ENCODE measurements around the gene ZFAND5.

ZFAND5 gene

DNA sequence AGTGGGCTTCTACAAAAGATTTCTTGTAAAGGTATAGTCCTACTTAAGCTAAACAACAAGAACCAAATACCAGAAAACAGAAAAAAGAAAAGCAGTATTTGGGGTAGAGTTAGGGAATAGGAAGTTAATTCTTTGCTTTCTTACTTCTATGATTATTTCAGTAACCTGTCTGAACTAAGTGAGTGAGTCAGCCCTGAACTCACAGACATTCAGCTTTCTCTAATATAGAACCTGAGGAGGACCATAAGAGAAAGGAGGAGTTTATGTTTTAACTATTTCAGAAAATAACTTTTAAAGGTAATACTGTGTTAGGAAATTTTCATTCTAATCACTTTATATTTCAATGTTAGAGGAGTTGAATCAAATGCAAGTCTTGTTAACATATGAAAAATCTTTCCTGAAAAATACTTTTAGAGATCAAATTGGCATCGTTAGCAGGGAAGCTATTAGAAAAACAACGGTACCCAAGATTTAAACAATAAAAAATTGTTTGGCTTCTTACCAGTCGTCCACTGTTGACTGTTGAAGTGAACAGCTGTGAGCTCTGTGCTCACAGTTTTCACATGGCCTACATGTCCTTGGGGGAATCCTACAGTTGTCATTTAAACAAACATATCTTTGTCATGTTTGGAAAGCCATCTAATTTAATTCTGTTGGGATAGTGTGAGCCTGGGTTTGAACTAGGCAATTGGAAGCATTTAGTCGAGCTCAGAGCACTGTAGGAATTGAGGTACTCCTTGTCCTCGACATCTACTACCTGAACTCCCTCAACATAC lies 19.9 kb upstream of the ZFAND5 start:
- TF ChIP-seq CTCF (IDR thresholded peaks at IDR 0.05; ENCODE audit: insufficient read depth, low read length, poor library complexity, severe bottlenecking) (no peak), EZH2phosphoT487 (conservative IDR thresholded peaks at IDR 0.05; ENCODE audit: low read length) (no peak)
- H4K20me1 ChIP-seq (ENCODE audit: low read depth, low read length), result no peaks in the 10 kb centered on the region
- H3K9ac ChIP-seq (ENCODE audit: low read length), result no peak overlapping the region
- no peak overlapping the region for H3K4me2 ChIP-seq (ENCODE audit: low read depth, low read length, poor library complexity, severe bottlenecking)
- H3F3A ChIP-seq (ENCODE audit: insufficient read depth), result no peaks in the 10 kb centered on the region
- H3K79me2 ChIP-seq (ENCODE audit: insufficient read depth, low read length), result no peaks in the 10 kb centered on the region
- no peaks in the 10 kb centered on the region for H3K9me3 ChIP-seq (ENCODE audit: insufficient read depth, low read length)
- no peak overlapping the region for H3K27ac ChIP-seq (ENCODE audit: low read depth, low read length)
- H3K27me3 ChIP-seq (ENCODE audit: low read length), result no peaks in the 10 kb centered on the region
- H3K36me3 ChIP-seq (ENCODE audit: low read length), result no peaks in the 10 kb centered on the region
- no peak overlapping the region for H2AFZ ChIP-seq (ENCODE audit: low read depth, low read length, severe bottlenecking)
- no peak overlapping the region for H3K4me3 ChIP-seq (ENCODE audit: insufficient read depth, low read length, poor library complexity, severe bottlenecking)
- H3K9me2 ChIP-seq (replicated peaks; ENCODE audit: insufficient read depth, low read length), result no peaks in the 10 kb centered on the region

DNA sequence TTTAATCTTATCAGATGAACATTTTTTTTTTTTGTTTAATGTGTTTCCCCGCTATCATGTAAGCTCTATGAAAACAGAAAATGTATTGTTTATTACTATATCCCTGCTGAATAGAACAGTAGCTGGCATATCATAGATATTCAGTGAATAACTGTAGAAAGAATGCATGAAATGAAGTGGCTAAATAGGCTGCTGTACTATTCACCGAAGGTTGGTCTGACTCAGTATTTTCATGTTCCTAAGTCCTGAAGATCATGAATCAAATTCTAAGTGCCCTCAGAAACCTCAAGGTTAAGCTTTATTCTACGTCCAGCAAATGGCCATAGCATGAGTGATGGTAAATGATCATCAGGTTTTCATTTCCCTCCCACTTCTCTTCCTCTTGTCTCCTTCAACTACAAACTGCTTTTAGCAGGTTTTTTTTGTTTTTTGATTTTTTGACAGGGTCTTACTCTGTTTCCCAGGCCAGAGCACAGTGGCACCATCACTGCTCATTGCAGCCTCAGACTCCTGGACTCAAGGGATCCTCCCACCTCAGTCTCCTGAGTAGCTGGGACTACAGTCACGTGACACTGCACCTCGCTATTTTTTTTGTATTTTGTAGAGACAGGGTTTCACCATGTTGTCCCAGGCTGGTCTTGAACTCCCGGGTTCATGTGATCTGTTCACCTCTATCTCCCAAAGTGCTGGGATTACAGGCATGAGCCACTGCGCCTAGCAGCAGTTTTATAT lies 19.1 kb upstream of the ZFAND5 start:
- no peaks in the 10 kb centered on the region for H3K9me3 ChIP-seq (ENCODE audit: insufficient read depth, low read length)
- TF ChIP-seq EZH2phosphoT487 (conservative IDR thresholded peaks at IDR 0.05; ENCODE audit: low read length) (no peak), CTCF (IDR thresholded peaks at IDR 0.05; ENCODE audit: insufficient read depth, low read length, poor library complexity, severe bottlenecking) (no peak)
- H3K27ac ChIP-seq (ENCODE audit: low read depth, low read length), result no peak overlapping the region
- H3K36me3 ChIP-seq (ENCODE audit: low read length), result no peaks in the 10 kb centered on the region
- no peaks in the 10 kb centered on the region for H3F3A ChIP-seq (ENCODE audit: insufficient read depth)
- no peaks in the 10 kb centered on the region for H3K79me2 ChIP-seq (ENCODE audit: insufficient read depth, low read length)
- H4K20me1 ChIP-seq (ENCODE audit: low read depth, low read length), result no peaks in the 10 kb centered on the region
- H2AFZ ChIP-seq (ENCODE audit: low read depth, low read length, severe bottlenecking), result no peak overlapping the region
- no peak overlapping the region for H3K4me3 ChIP-seq (ENCODE audit: insufficient read depth, low read length, poor library complexity, severe bottlenecking)
- no peaks in the 10 kb centered on the region for H3K27me3 ChIP-seq (ENCODE audit: low read length)
- no peak overlapping the region for H3K9ac ChIP-seq (ENCODE audit: low read length)
- no peaks in the 10 kb centered on the region for H3K9me2 ChIP-seq (replicated peaks; ENCODE audit: insufficient read depth, low read length)
- H3K4me2 ChIP-seq (ENCODE audit: low read depth, low read length, poor library complexity, severe bottlenecking), result no peak overlapping the region

DNA sequence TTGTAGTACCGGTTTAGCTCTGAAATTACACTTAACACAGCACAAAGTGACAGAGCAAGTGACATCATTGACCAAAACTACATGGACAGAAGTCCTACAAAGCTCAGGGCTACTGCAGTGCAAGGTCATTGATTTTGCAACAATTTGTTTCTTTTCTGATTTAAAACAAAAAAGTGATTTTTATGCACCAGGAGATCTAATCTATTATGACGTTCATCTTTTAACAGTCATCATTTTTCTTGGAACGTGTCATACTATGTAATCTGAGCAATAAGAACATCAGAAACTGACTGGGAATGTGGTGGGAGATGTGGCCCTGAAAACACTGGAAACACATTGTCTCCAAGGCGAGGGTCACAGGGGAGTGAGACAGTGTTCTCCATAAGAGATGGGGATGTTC lies 17.4 kb upstream of the ZFAND5 start:
- no peaks in the 10 kb centered on the region for H3F3A ChIP-seq (ENCODE audit: insufficient read depth)
- no peaks in the 10 kb centered on the region for H3K79me2 ChIP-seq (ENCODE audit: insufficient read depth, low read length)
- no peaks in the 10 kb centered on the region for H3K27me3 ChIP-seq (ENCODE audit: low read length)
- no peak overlapping the region for H3K9ac ChIP-seq (ENCODE audit: low read length)
- H3K9me3 ChIP-seq (ENCODE audit: insufficient read depth, low read length), result no peaks in the 10 kb centered on the region
- no peak for TF ChIP-seq EZH2phosphoT487 (conservative IDR thresholded peaks at IDR 0.05; ENCODE audit: low read length)
- no peaks in the 10 kb centered on the region for H3K9me2 ChIP-seq (replicated peaks; ENCODE audit: insufficient read depth, low read length)
- H3K4me3 ChIP-seq (ENCODE audit: insufficient read depth, low read length, poor library complexity, severe bottlenecking), result no peak overlapping the region
- no peak overlapping the region for H3K27ac ChIP-seq (ENCODE audit: low read depth, low read length)
- H4K20me1 ChIP-seq (ENCODE audit: low read depth, low read length), result no peaks in the 10 kb centered on the region
- H3K36me3 ChIP-seq (ENCODE audit: low read length), result no peaks in the 10 kb centered on the region
- H3K4me2 ChIP-seq (ENCODE audit: low read depth, low read length, poor library complexity, severe bottlenecking), result no peak overlapping the region
- H2AFZ ChIP-seq (ENCODE audit: low read depth, low read length, severe bottlenecking), result no peak overlapping the region

- Histone ChIP-seq H3K27ac (ENCODE audit: low read depth, low read length) (no peak overlapping the region), H3K79me2 (ENCODE audit: insufficient read depth, low read length) (no peaks in the 10 kb centered on the region), H3K36me3 (ENCODE audit: low read length) (no peaks in the 10 kb centered on the region), H4K20me1 (ENCODE audit: low read depth, low read length) (no peaks in the 10 kb centered on the region), H3K9ac (ENCODE audit: low read length) (no peak overlapping the region), H3K4me3 (ENCODE audit: insufficient read depth, low read length, poor library complexity, severe bottlenecking) (no peak overlapping the region), H3K27me3 (ENCODE audit: low read length) (no peaks in the 10 kb centered on the region), H3K9me3 (ENCODE audit: insufficient read depth, low read length) (no peaks in the 10 kb centered on the region), H2AFZ (ENCODE audit: low read depth, low read length, severe bottlenecking) (no peak overlapping the region), H3F3A (ENCODE audit: insufficient read depth) (no peaks in the 10 kb centered on the region), H3K4me2 (ENCODE audit: low read depth, low read length, poor library complexity, severe bottlenecking) (no peak overlapping the region), H3K9me2 (replicated peaks; ENCODE audit: insufficient read depth, low read length) (no peaks in the 10 kb centered on the region)
- TF ChIP-seq EZH2phosphoT487 (conservative IDR thresholded peaks at IDR 0.05; ENCODE audit: low read length) (no peak), CTCF (IDR thresholded peaks at IDR 0.05; ENCODE audit: insufficient read depth, low read length, poor library complexity, severe bottlenecking) (no peak)
Measured at GRCh38 chr9:72377041-72377440, 12.0 kb upstream of the ZFAND5 start.
